Measurements from ENCODE around the gene WDR70. TPM values are rescaled to one million over a fixed set of nuclear protein-coding genes. Genes with fewer than 3 reads are reported as not detected.
"Not testable (repeated sequence)": the region's sequence is repeated elsewhere in the genome, so short reads cannot be mapped to it uniquely, and the experiment has no call there.

Gene WDR70
- total RNA-seq, 1 donor from 2014 or later = 46.3 TPM

- Mint-ChIP-seq H3K27me3 (ENCODE audit: insufficient read depth) (no peaks in the 10 kb centered on the region), H3K4me1 (ENCODE audit: low read depth) (no peaks in the 10 kb centered on the region), H3K9me3 (no peaks in the 10 kb centered on the region), H3K27ac (no peak overlapping the region), H3K36me3 (ENCODE audit: low read depth) (peaks cover 2% of the 10 kb centered on the region), H3K4me3 (no peak overlapping the region)
- intact Hi-C loops (cut with micrococcal nuclease) = no loop called here
- no peak for DNase-seq (ENCODE audit: low spot score)
Measured at GRCh38 chr5:37569466-37569865, 190.3 kb downstream of the WDR70 start.

GRCh38 chr5:37570597-37570996 lies 191.5 kb downstream of the WDR70 start:
- DNase-seq (ENCODE audit: low spot score) = no peak
- Mint-ChIP-seq H3K4me3 (no peak overlapping the region), H3K9me3 (no peaks in the 10 kb centered on the region), H3K36me3 (ENCODE audit: low read depth) (peaks cover 4% of the 10 kb centered on the region), H3K4me1 (ENCODE audit: low read depth) (no peaks in the 10 kb centered on the region), H3K27ac (no peak overlapping the region), H3K27me3 (ENCODE audit: insufficient read depth) (no peaks in the 10 kb centered on the region)
- intact Hi-C loops (cut with micrococcal nuclease) = no loop called here

- no peaks in the 10 kb centered on the region for H3K27me3 Mint-ChIP-seq (ENCODE audit: insufficient read depth)
- H3K4me3 Mint-ChIP-seq = no peak overlapping the region
- no peak for DNase-seq (ENCODE audit: low spot score)
- peaks cover 4% of the 10 kb centered on the region for H3K36me3 Mint-ChIP-seq (ENCODE audit: low read depth)
- intact Hi-C loops (cut with micrococcal nuclease) = no loop called here
- H3K4me1 Mint-ChIP-seq (ENCODE audit: low read depth) = no peaks in the 10 kb centered on the region
- no peak overlapping the region for H3K27ac Mint-ChIP-seq
- no peaks in the 10 kb centered on the region for H3K9me3 Mint-ChIP-seq
Measured at GRCh38 chr5:37571985-37572384, 192.9 kb downstream of the WDR70 start.

GRCh38 chr5:37575541-37576489 lies 196.7 kb downstream of the WDR70 start:
- no peak for DNase-seq (ENCODE audit: low spot score)
- Mint-ChIP-seq H3K9me3 (no peaks in the 10 kb centered on the region), H3K4me3 (no peak overlapping the region), H3K27ac (no peak overlapping the region), H3K4me1 (ENCODE audit: low read depth) (no peaks in the 10 kb centered on the region), H3K27me3 (ENCODE audit: insufficient read depth) (no peaks in the 10 kb centered on the region), H3K36me3 (ENCODE audit: low read depth) (peaks cover 4% of the 10 kb centered on the region)
- intact Hi-C loops (cut with micrococcal nuclease) = no loop called here

GRCh38 chr5:37576552-37576951 lies 197.4 kb downstream of the WDR70 start:
- H3K36me3 Mint-ChIP-seq (ENCODE audit: low read depth) = peaks cover 4% of the 10 kb centered on the region
- H3K4me1 Mint-ChIP-seq (ENCODE audit: low read depth) = no peaks in the 10 kb centered on the region
- H3K27me3 Mint-ChIP-seq (ENCODE audit: insufficient read depth) = no peaks in the 10 kb centered on the region
- no peak for DNase-seq (ENCODE audit: low spot score)
- no peaks in the 10 kb centered on the region for H3K9me3 Mint-ChIP-seq
- intact Hi-C loops (cut with micrococcal nuclease) = no loop called here
- no peak overlapping the region for H3K4me3 Mint-ChIP-seq
- H3K27ac Mint-ChIP-seq = no peak overlapping the region

GRCh38 chr5:37578176-37578575 lies 199.1 kb downstream of the WDR70 start:
- intact Hi-C loops (cut with micrococcal nuclease) = no loop called here
- Mint-ChIP-seq H3K36me3 (ENCODE audit: low read depth) (peaks cover 4% of the 10 kb centered on the region), H3K27ac (no peak overlapping the region), H3K4me1 (ENCODE audit: low read depth) (no peaks in the 10 kb centered on the region), H3K4me3 (no peak overlapping the region), H3K27me3 (ENCODE audit: insufficient read depth) (no peaks in the 10 kb centered on the region), H3K9me3 (no peaks in the 10 kb centered on the region)
- DNase-seq (ENCODE audit: low spot score) = no peak

- no peaks in the 10 kb centered on the region for H3K9me3 Mint-ChIP-seq
Measured at GRCh38 chr5:37580106-37580505, 201.0 kb downstream of the WDR70 start.

GRCh38 chr5:37582202-37582601 lies 203.1 kb downstream of the WDR70 start:
- no peaks in the 10 kb centered on the region for H3K36me3 Mint-ChIP-seq (ENCODE audit: low read depth)
- no peaks in the 10 kb centered on the region for H3K27me3 Mint-ChIP-seq (ENCODE audit: insufficient read depth)
- intact Hi-C loops (cut with micrococcal nuclease) = no loop called here
- no peaks in the 10 kb centered on the region for H3K9me3 Mint-ChIP-seq
- H3K4me3 Mint-ChIP-seq = no peak overlapping the region
- no peak for DNase-seq (ENCODE audit: low spot score)
- no peaks in the 10 kb centered on the region for H3K4me1 Mint-ChIP-seq (ENCODE audit: low read depth)
- no peak overlapping the region for H3K27ac Mint-ChIP-seq

More at GRCh38 chr5:37580106-37580505, 201.0 kb downstream of the WDR70 start:
- H3K4me3 Mint-ChIP-seq = no peak overlapping the region
- H3K27me3 Mint-ChIP-seq (ENCODE audit: insufficient read depth) = no peaks in the 10 kb centered on the region
- H3K27ac Mint-ChIP-seq = no peak overlapping the region
- DNase-seq (ENCODE audit: low spot score) = no peak
- intact Hi-C loops (cut with micrococcal nuclease) = no loop called here
- H3K36me3 Mint-ChIP-seq (ENCODE audit: low read depth) = no peaks in the 10 kb centered on the region
- no peaks in the 10 kb centered on the region for H3K4me1 Mint-ChIP-seq (ENCODE audit: low read depth)

- not testable (repeated sequence) for H3K4me3 Mint-ChIP-seq
Measured at GRCh38 chr5:37593292-37593691, 214.2 kb downstream of the WDR70 start.

GRCh38 chr5:37594864-37595263 lies 215.7 kb downstream of the WDR70 start:
- H3K27me3 Mint-ChIP-seq (ENCODE audit: insufficient read depth); H3K36me3 Mint-ChIP-seq (ENCODE audit: low read depth); H3K4me3 Mint-ChIP-seq; H3K27ac Mint-ChIP-seq; intact Hi-C loops (cut with micrococcal nuclease); DNase-seq (ENCODE audit: low spot score); H3K4me1 Mint-ChIP-seq (ENCODE audit: low read depth): not testable (repeated sequence)
- peaks cover 12% of the 10 kb centered on the region for H3K9me3 Mint-ChIP-seq

More at GRCh38 chr5:37593292-37593691, 214.2 kb downstream of the WDR70 start:
- H3K4me1 Mint-ChIP-seq (ENCODE audit: low read depth); H3K36me3 Mint-ChIP-seq (ENCODE audit: low read depth); DNase-seq (ENCODE audit: low spot score); intact Hi-C loops (cut with micrococcal nuclease); H3K27me3 Mint-ChIP-seq (ENCODE audit: insufficient read depth); H3K9me3 Mint-ChIP-seq; H3K27ac Mint-ChIP-seq: not testable (repeated sequence)

- Mint-ChIP-seq H3K36me3 (ENCODE audit: low read depth) (peaks cover 5% of the 10 kb centered on the region), H3K27ac (no peak overlapping the region)
Measured at GRCh38 chr5:37598733-37599132, 219.6 kb downstream of the WDR70 start.

GRCh38 chr5:37601163-37601562 lies 222.0 kb downstream of the WDR70 start:
- H3K4me3 Mint-ChIP-seq = no peak overlapping the region
- no peak overlapping the region for H3K27ac Mint-ChIP-seq
- no peaks in the 10 kb centered on the region for H3K4me1 Mint-ChIP-seq (ENCODE audit: low read depth)
- intact Hi-C loops (cut with micrococcal nuclease) = no loop called here
- H3K36me3 Mint-ChIP-seq (ENCODE audit: low read depth) = peaks cover 9% of the 10 kb centered on the region
- DNase-seq (ENCODE audit: low spot score) = no peak
- peaks cover 16% of the 10 kb centered on the region for H3K9me3 Mint-ChIP-seq
- no peaks in the 10 kb centered on the region for H3K27me3 Mint-ChIP-seq (ENCODE audit: insufficient read depth)

More at GRCh38 chr5:37598733-37599132, 219.6 kb downstream of the WDR70 start:
- Mint-ChIP-seq H3K27me3 (ENCODE audit: insufficient read depth) (no peaks in the 10 kb centered on the region), H3K4me3 (no peak overlapping the region), H3K4me1 (ENCODE audit: low read depth) (no peaks in the 10 kb centered on the region), H3K9me3 (peaks cover 16% of the 10 kb centered on the region)
- DNase-seq (ENCODE audit: low spot score) = no peak
- intact Hi-C loops (cut with micrococcal nuclease) = no loop called here

GRCh38 chr5:37603072-37603471 lies 224.0 kb downstream of the WDR70 start:
- no peak for DNase-seq (ENCODE audit: low spot score)
- H3K9me3 Mint-ChIP-seq = peaks cover 16% of the 10 kb centered on the region
- H3K27me3 Mint-ChIP-seq (ENCODE audit: insufficient read depth) = no peaks in the 10 kb centered on the region
- H3K4me3 Mint-ChIP-seq = no peak overlapping the region
- H3K4me1 Mint-ChIP-seq (ENCODE audit: low read depth) = no peaks in the 10 kb centered on the region
- H3K36me3 Mint-ChIP-seq (ENCODE audit: low read depth) = peaks cover 7% of the 10 kb centered on the region
- H3K27ac Mint-ChIP-seq = no peak overlapping the region
- intact Hi-C loops (cut with micrococcal nuclease) = no loop called here

Data from activated T-helper 1 cell treated with anti-CD3 and anti-CD28 coated beads, Interleukin-12 subunit alpha, Interleukin-12 subunit beta, Interleukin-2, Interleukin-4 antibody, amounts not matched to agents 30 ng/mL and 10 ng/mL and 1 ng/mL, durations not matched to agents 14 hours and 24 hours and 36 hours (primary cell).